ENCODE results near the gene CIDEB.

CIDEB gene

GRCh38 chr14:24281636-24282035, 26.1 kb downstream of the CIDEB start:
- Histone ChIP-seq H3K9ac (ENCODE audit: low read length) (no peak overlapping the region), H2AFZ (ENCODE audit: low read depth, low read length, severe bottlenecking) (no peak overlapping the region), H3K36me3 (ENCODE audit: low read length) (no peaks in the 10 kb centered on the region), H3K27ac (ENCODE audit: low read depth, low read length) (no peak overlapping the region), H3F3A (ENCODE audit: insufficient read depth) (no peaks in the 10 kb centered on the region), H3K4me3 (ENCODE audit: insufficient read depth, low read length, poor library complexity, severe bottlenecking) (no peak overlapping the region), H3K9me2 (replicated peaks; ENCODE audit: insufficient read depth, low read length) (no peaks in the 10 kb centered on the region), H3K27me3 (ENCODE audit: low read length) (no peaks in the 10 kb centered on the region), H4K20me1 (ENCODE audit: low read depth, low read length) (no peaks in the 10 kb centered on the region), H3K79me2 (ENCODE audit: insufficient read depth, low read length) (no peaks in the 10 kb centered on the region), H3K4me2 (ENCODE audit: low read depth, low read length, poor library complexity, severe bottlenecking) (no peak overlapping the region), H3K9me3 (ENCODE audit: insufficient read depth, low read length) (no peaks in the 10 kb centered on the region)
- TF ChIP-seq EZH2phosphoT487 (conservative IDR thresholded peaks at IDR 0.05; ENCODE audit: low read length) = no peak
- TF ChIP-seq CTCF (IDR thresholded peaks at IDR 0.05; ENCODE audit: insufficient read depth, low read length, poor library complexity, severe bottlenecking) = no peak

GRCh38 chr14:24280797-24281460, 26.8 kb downstream of the CIDEB start:
- H3K27ac ChIP-seq (ENCODE audit: low read depth, low read length) = no peak overlapping the region
- H2AFZ ChIP-seq (ENCODE audit: low read depth, low read length, severe bottlenecking) = no peak overlapping the region
- no peak overlapping the region for H3K9ac ChIP-seq (ENCODE audit: low read length)
- no peak overlapping the region for H3K4me2 ChIP-seq (ENCODE audit: low read depth, low read length, poor library complexity, severe bottlenecking)
- H3K79me2 ChIP-seq (ENCODE audit: insufficient read depth, low read length) = no peaks in the 10 kb centered on the region
- no peaks in the 10 kb centered on the region for H3K27me3 ChIP-seq (ENCODE audit: low read length)
- TF ChIP-seq CTCF (IDR thresholded peaks at IDR 0.05; ENCODE audit: insufficient read depth, low read length, poor library complexity, severe bottlenecking) (no peak), EZH2phosphoT487 (conservative IDR thresholded peaks at IDR 0.05; ENCODE audit: low read length) (no peak)
- no peaks in the 10 kb centered on the region for H3F3A ChIP-seq (ENCODE audit: insufficient read depth)
- H3K9me3 ChIP-seq (ENCODE audit: insufficient read depth, low read length) = no peaks in the 10 kb centered on the region
- H4K20me1 ChIP-seq (ENCODE audit: low read depth, low read length) = no peaks in the 10 kb centered on the region
- no peaks in the 10 kb centered on the region for H3K36me3 ChIP-seq (ENCODE audit: low read length)
- no peaks in the 10 kb centered on the region for H3K9me2 ChIP-seq (replicated peaks; ENCODE audit: insufficient read depth, low read length)
- no peak overlapping the region for H3K4me3 ChIP-seq (ENCODE audit: insufficient read depth, low read length, poor library complexity, severe bottlenecking)

- Histone ChIP-seq H2AFZ (ENCODE audit: low read depth, low read length, severe bottlenecking) (no peak overlapping the region), H3K27ac (ENCODE audit: low read depth, low read length) (no peak overlapping the region), H3K4me3 (ENCODE audit: insufficient read depth, low read length, poor library complexity, severe bottlenecking) (no peak overlapping the region), H3K4me2 (ENCODE audit: low read depth, low read length, poor library complexity, severe bottlenecking) (no peak overlapping the region), H3F3A (ENCODE audit: insufficient read depth) (no peaks in the 10 kb centered on the region), H3K27me3 (ENCODE audit: low read length) (no peaks in the 10 kb centered on the region), H4K20me1 (ENCODE audit: low read depth, low read length) (no peaks in the 10 kb centered on the region), H3K9ac (ENCODE audit: low read length) (no peak overlapping the region), H3K9me2 (replicated peaks; ENCODE audit: insufficient read depth, low read length) (no peaks in the 10 kb centered on the region), H3K36me3 (ENCODE audit: low read length) (no peaks in the 10 kb centered on the region), H3K79me2 (ENCODE audit: insufficient read depth, low read length) (no peaks in the 10 kb centered on the region), H3K9me3 (ENCODE audit: insufficient read depth, low read length) (no peaks in the 10 kb centered on the region)
- TF ChIP-seq CTCF (IDR thresholded peaks at IDR 0.05; ENCODE audit: insufficient read depth, low read length, poor library complexity, severe bottlenecking) (peak; percentile 37), EZH2phosphoT487 (conservative IDR thresholded peaks at IDR 0.05; ENCODE audit: low read length) (no peak)
These were observed 28.2 kb downstream of the CIDEB start for GRCh38 chr14:24279301-24280186.
